H1 (cell line): Measurements from ENCODE around the gene EML5. TPM values are rescaled to one million over a fixed set of nuclear protein-coding genes. Genes with fewer than 3 reads are reported as not detected.

ENCODE experiments used
- CTCF ChIA-PET: fragments of 300-600 bp; sonication (Branson Sonifier 250); formaldehyde crosslinking; loops from one replicate; lab custom pipeline; 2021; ENCODE audit not compliant: partially characterized antibody; lab: Charles Lee
- POLR2A ChIA-PET: fragments of 300-600 bp; sonication (Branson Sonifier 250); formaldehyde crosslinking; loops from one replicate; lab custom pipeline; 2021; ENCODE audit warnings: inconsistent platforms; ENCODE audit not compliant: partially characterized antibody; lab: Charles Lee
- DNase-seq, 2 experiments: peaks; one replicate each; pipeline versions ENCODE4 v3.0.0 to v3.0.0-alpha.2; 2010 to 2022; ENCODE audit warnings: low spot score in 2 of 2, low read depth in 1 of 2, mixed read lengths in 1 of 2
- FAIRE-seq: peaks from 2 replicates; lab custom pipeline; 2011; peaks lifted over from hg19 to GRCh38; lab: Jason Lieb, UNC
- H2AFZ ChIP-seq: 2 replicates; pipeline ENCODE4 v1.8.1; 2012; ENCODE audit warnings: low read length, inconsistent platforms
- H2AK5ac ChIP-seq: 2 replicates; pipeline ENCODE4 v1.6.1; 2013; ENCODE audit warnings: low read depth, low read length
- H2BK120ac ChIP-seq: replicated peaks from 2 replicates; pipeline ENCODE3; 2013; ENCODE audit warnings: low read depth, low read length, inconsistent platforms
- H2BK12ac ChIP-seq: 2 replicates; pipeline ENCODE4 v1.6.1; 2013; ENCODE audit warnings: low read depth, low read length
- H2BK15ac ChIP-seq: 2 replicates; pipeline ENCODE4 v1.6.1; 2013; ENCODE audit warnings: low read length
- H2BK20ac ChIP-seq: 2 replicates; pipeline ENCODE4 v1.6.1; 2013; ENCODE audit warnings: low read length
- H2BK5ac ChIP-seq: 2 replicates; pipeline ENCODE4 v1.6.1; 2013; ENCODE audit warnings: low read depth, low read length
- H3K14ac ChIP-seq: 2 replicates; pipeline ENCODE4 v1.6.1; 2013; ENCODE audit warnings: inconsistent platforms; ENCODE audit not compliant: insufficient read length
- H3K18ac ChIP-seq: 2 replicates; pipeline ENCODE4 v1.6.1; 2013; ENCODE audit warnings: low read length; ENCODE audit errors: extremely low read depth
- H3K23ac ChIP-seq: 2 replicates; pipeline ENCODE4 v1.6.1; 2013; ENCODE audit warnings: inconsistent platforms; ENCODE audit not compliant: insufficient read length
- H3K23me2 ChIP-seq: 2 replicates; pipeline ENCODE4 v1.6.1; 2013; ENCODE audit warnings: low read depth, low read length
- H3K27ac ChIP-seq: 2 replicates; pipeline ENCODE4 v1.6.1; 2011; ENCODE audit warnings: low read depth, low read length, inconsistent platforms
- H3K27me3 ChIP-seq, 4 experiments: replicated peaks in 1 of 4; 1 replicate in 1 of 4; 2 replicates in 3 of 4; pipeline versions ENCODE4 v1.6.1 to v1.8.1; 2011 to 2013; ENCODE audit warnings: low read length in 3 of 4, mild to moderate bottlenecking in 3 of 4, inconsistent platforms in 2 of 4, mixed read lengths in 2 of 4, moderate library complexity in 1 of 4; ENCODE audit not compliant: control insufficient read depth in 3 of 4, insufficient read depth in 3 of 4; ENCODE audit errors: extremely low read depth in 1 of 4
- H3K36me3 ChIP-seq, 4 experiments: 2 replicates each; pipeline versions ENCODE4 v1.6.1 to v1.8.1; 2011 to 2013; ENCODE audit warnings: mild to moderate bottlenecking in 4 of 4, low read length in 3 of 4, moderate library complexity in 2 of 4, control low read depth in 1 of 4, inconsistent platforms in 1 of 4; ENCODE audit not compliant: insufficient read depth in 4 of 4, control insufficient read depth in 2 of 4
- H3K4ac ChIP-seq: replicated peaks from 2 replicates; pipeline ENCODE3; 2013; ENCODE audit warnings: low read length, low read depth, mixed read lengths, inconsistent platforms; ENCODE audit not compliant: insufficient read length
- H3K4me1 ChIP-seq, 4 experiments: replicated peaks in 1 of 4; 1 replicate in 1 of 4; 2 replicates in 3 of 4; pipeline versions ENCODE4 v1.6.1 to v1.8.1; 2011 to 2013; ENCODE audit warnings: low read length in 3 of 4, inconsistent platforms in 2 of 4, mixed read lengths in 1 of 4; ENCODE audit not compliant: insufficient read depth in 4 of 4, control insufficient read depth in 3 of 4
- H3K4me2 ChIP-seq, 2 experiments: 2 replicates each; pipeline versions ENCODE4 v1.6.1 to v1.8.1; 2011 to 2013; ENCODE audit warnings: low read depth in 2 of 2, low read length in 2 of 2, control low read depth in 1 of 2, inconsistent platforms in 1 of 2, mild to moderate bottlenecking in 1 of 2; ENCODE audit not compliant: insufficient read depth in 1 of 2
- H3K4me3 ChIP-seq, 4 experiments: fragments of 200-600, 300-600 bp in 1 of 4; sonication (generic), shearing (Covaris generic), sonication (Bioruptor Twin) in 1 of 4; 2 replicates each; pipeline versions ENCODE4 v1.5.1 to v1.8.1; 2011 to 2016; ENCODE audit warnings: low read length in 4 of 4, low read depth in 3 of 4, control low read depth in 2 of 4, inconsistent platforms in 2 of 4, mild to moderate bottlenecking in 2 of 4, mixed read lengths in 1 of 4, moderate library complexity in 1 of 4; ENCODE audit not compliant: insufficient read depth in 2 of 4; ENCODE audit errors: extremely low read depth in 1 of 4
- H3K56ac ChIP-seq: replicated peaks from 2 replicates; pipeline ENCODE3; 2013; ENCODE audit warnings: low read depth, mild to moderate bottlenecking, mixed read lengths, low read length, inconsistent platforms; ENCODE audit not compliant: insufficient read length
- H3K79me1 ChIP-seq: 2 replicates; pipeline ENCODE4 v1.6.1; 2013; ENCODE audit warnings: low read depth, low read length, control low read depth
- H3K79me2 ChIP-seq, 2 experiments: 2 replicates each; pipeline versions ENCODE4 v1.6.1 to v1.8.1; 2012 to 2013; ENCODE audit warnings: low read length in 2 of 2, mild to moderate bottlenecking in 2 of 2, inconsistent platforms in 1 of 2; ENCODE audit not compliant: insufficient read depth in 2 of 2, control insufficient read depth in 1 of 2
- H3K9ac ChIP-seq, 4 experiments: replicated peaks in 1 of 4; 1 replicate in 1 of 4; 2 replicates in 3 of 4; pipeline versions ENCODE4 v1.6.1 to v1.8.1; 2011 to 2013; ENCODE audit warnings: low read depth in 3 of 4, low read length in 3 of 4, control low read depth in 2 of 4, mild to moderate bottlenecking in 2 of 4, moderate library complexity in 2 of 4, inconsistent platforms in 1 of 4; ENCODE audit errors: extremely low read depth in 1 of 4
- H3K9me3 ChIP-seq, 2 experiments: 2 replicates each; pipeline versions ENCODE4 v1.6.1 to v1.8.1; 2012 to 2013; ENCODE audit warnings: mild to moderate bottlenecking in 2 of 2, moderate library complexity in 2 of 2, control low read depth in 1 of 2, inconsistent platforms in 1 of 2, low read depth in 1 of 2, low read length in 1 of 2, mixed read lengths in 1 of 2; ENCODE audit not compliant: insufficient read depth in 2 of 2
- H4K20me1 ChIP-seq, 2 experiments: replicated peaks in 1 of 2; 2 replicates each; pipeline versions ENCODE3 to v1.8.1; 2011 to 2013; ENCODE audit warnings: inconsistent platforms in 2 of 2, low read length in 2 of 2, mild to moderate bottlenecking in 1 of 2; ENCODE audit not compliant: insufficient read depth in 2 of 2, control insufficient read depth in 1 of 2
- H4K5ac ChIP-seq: 2 replicates; pipeline ENCODE4 v1.6.1; 2013; ENCODE audit warnings: low read length, low read depth, mixed read lengths, inconsistent platforms; ENCODE audit not compliant: insufficient read length
- H4K8ac ChIP-seq: 2 replicates; pipeline ENCODE4 v1.8.0; 2013; ENCODE audit warnings: mild to moderate bottlenecking, moderate library complexity, low read length, inconsistent platforms; ENCODE audit not compliant: insufficient read depth; ENCODE audit errors: extremely low read depth
- H4K91ac ChIP-seq: replicated peaks from 2 replicates; pipeline ENCODE3; 2013; ENCODE audit warnings: low read length, mixed read lengths, inconsistent platforms; ENCODE audit not compliant: insufficient read length
- CBX8 ChIP-seq: fragments of 300-800, 300-1000 bp; sonication (generic); IDR thresholded peaks from 2 replicates; pipeline ENCODE4 v1.7.1; 2016; ENCODE audit warnings: low read depth, low read length, borderline replicate concordance
- CHD1 ChIP-seq: IDR thresholded peaks from 2 replicates; pipeline ENCODE4 v1.6.1; 2012; ENCODE audit warnings: low read depth, low read length, improper control_type of control experiment
- PHF8 ChIP-seq: fragments of 200-600 bp; sonication (generic); conservative IDR thresholded peaks from 2 replicates; pipeline ENCODE4 v1.7.1; 2012; ENCODE audit warnings: low read depth, mild to moderate bottlenecking, inconsistent platforms, low read length, moderate library complexity
- RNF2 ChIP-seq: fragments of 200-900, 300-1000 bp; sonication (generic); IDR thresholded peaks from 2 replicates; pipeline ENCODE4 v1.7.1; 2016; ENCODE audit warnings: borderline replicate concordance, low read depth, mild to moderate bottlenecking, antibody characterized with exemption, low read length; ENCODE audit not compliant: poor library complexity, severe bottlenecking; ENCODE audit errors: missing control alignments
- SIN3A ChIP-seq, 2 experiments: IDR thresholded peaks in 1 of 2; conservative IDR thresholded peaks in 1 of 2; 2 replicates each; pipeline ENCODE4 v1.6.1; 2011 to 2012; ENCODE audit warnings: low read length in 2 of 2, improper control_type of control experiment in 1 of 2, low read depth in 1 of 2, mild to moderate bottlenecking in 1 of 2
- SIRT6 ChIP-seq: IDR thresholded peaks from one replicate; pipeline ENCODE4 v1.7.1; 2012; ENCODE audit warnings: low read length, inconsistent platforms
- SP1 ChIP-seq: IDR thresholded peaks from 2 replicates; pipeline ENCODE4 v1.6.1; 2011; ENCODE audit warnings: low read depth, low read length
- TAF7 ChIP-seq: optimal IDR thresholded peaks from 2 replicates; pipeline ENCODE3; 2011; ENCODE audit warnings: low read depth, mild to moderate bottlenecking, inconsistent platforms, low read length, moderate library complexity, borderline replicate concordance
- WGBS, 2 experiments: shearing (Covaris generic) in 1 of 2; methylation state at CpG; one replicate each; pipeline versions ENCODE4 v1.1.6 to v1.1.7; 2013 to 2015; ENCODE audit warnings: low lambda C conversion rate in 2 of 2, mixed read lengths in 2 of 2, inconsistent platforms in 1 of 2, low coverage in 1 of 2, missing lambda C conversion rate in 1 of 2; ENCODE audit not compliant: insufficient replicate concordance in 2 of 2, insufficient coverage in 1 of 2, insufficient read length in 1 of 2; ENCODE audit errors: extremely low coverage in 1 of 2, missing lambda C conversion rate in 1 of 2; 5-methylcytosine and 5-hydroxymethylcytosine counted together
- polyA plus RNA-seq, 7 experiments: library from polyadenylated mRNA; depleted of rRNA in 3 of 7; stranded (reverse) in 5 of 7; unstranded in 2 of 7; fragments of >200 nt in 5 of 7; fragments of 200-250 nt in 2 of 7; gene quantifications; 1 replicate in 5 of 7; 2 replicates in 1 of 7; 4 replicates in 1 of 7; pipeline versions ENCODE4 v1.2.1 to v1.2.3, GENCODE V29; 2011 to 2013; ENCODE audit warnings: missing spikeins in 2 of 7, mixed read lengths in 2 of 7
- total RNA-seq: library from RNA; stranded (reverse); fragmentation: NEBNext Ultra II Directional; extraction: Animal tissue kit (Norgen Biotek cat#: 25700); gene quantifications from 2 replicates; pipeline ENCODE4 v1.2.1, GENCODE V29; 2021
- TF ChIP-seq, protein P1 (sequence below): IDR thresholded peaks from 2 replicates; pipeline ENCODE4 v1.6.1; 2011; ENCODE audit warnings: low read depth, mild to moderate bottlenecking, low read length; ENCODE audit not compliant: insufficient read depth

EML5 gene
- total and polyA plus RNA-seq, 2 of the 8 experiments (the other 6 are each of a cell fraction or from before 2014, with no cell fraction given): 0.39 to 0.88 TPM

GRCh38 chr14:88829188-88829587, 36.4 kb upstream of the EML5 start:
- Histone ChIP-seq H4K91ac (no peak overlapping the region), H3K79me2 (0 out of 4 replicates have a peak, but pooled peaks cover 0 to 2% of the 10 kb centered on the region in 2 experiments), H4K20me1 (no peaks in the 10 kb centered on the region), H3K23ac (no peak overlapping the region), H3K14ac (no peak overlapping the region), H3K18ac (no peak overlapping the region), H2AFZ (no peak overlapping the region), H2BK12ac (no peak overlapping the region), H3K27ac (no peak overlapping the region), H2BK120ac (no peak overlapping the region), H2BK5ac (no peak overlapping the region), H3K56ac (no peak overlapping the region), H3K27me3 (no peaks in the 10 kb centered on the region), H3K23me2 (peaks cover 2% of the 10 kb centered on the region), H3K4me1 (peaks cover 0 to 3% (median 0%) of the 10 kb centered on the region in 4 experiments; a peak in 1 of 7 replicates), H2BK20ac (no peak overlapping the region), H4K8ac (no peak overlapping the region), H3K4ac (no peak overlapping the region), H3K9me3 (no peaks in the 10 kb centered on the region), H3K36me3 (no peaks in the 10 kb centered on the region; a peak in 2 of 8 replicates), H2AK5ac (no peak overlapping the region), H4K5ac (no peak overlapping the region), H3K4me3 (no peak overlapping the region), H3K79me1 (peaks cover 2% of the 10 kb centered on the region), H3K9ac (no peak overlapping the region), H3K4me2 (no peak overlapping the region), H2BK15ac (no peak overlapping the region)
- FAIRE-seq: no peak
- POLR2A ChIA-PET: no interaction called here
- 86% methylated on average over 3 of the region's 3 CpGs; no CpG with 5 or more reads in 1 of the 2 experiments for WGBS, 2 experiments
- DNase-seq: no peak
- TF ChIP-seq SIRT6 (no peak), SP1 (no peak), TAF7 (no peak), CHD1 (no peak), SIN3A (conservative IDR thresholded peaks at IDR 0.05 in 1 of 2, IDR thresholded peaks at IDR 0.05 in 1 of 2; ENCODE audit: low read depth in 1 of 2, low read length in 2 of 2) (no peak), RNF2 (no peak), CBX8 (no peak), PHF8 (no peak)
- TF ChIP-seq, protein P1, sequence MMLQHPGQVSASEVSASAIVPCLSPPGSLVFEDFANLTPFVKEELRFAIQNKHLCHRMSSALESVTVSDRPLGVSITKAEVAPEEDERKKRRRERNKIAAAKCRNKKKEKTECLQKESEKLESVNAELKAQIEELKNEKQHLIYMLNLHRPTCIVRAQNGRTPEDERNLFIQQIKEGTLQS: no peak
- CTCF ChIA-PET: interaction anchor here (1.4 kb wide), 1 partner anchor 36 kb away, joined by 3 read pairs; the partner anchor contains the start of gene EML5
